HG02870 (cell line): ENCODE results near the gene VPS41.

Source experiments
- ATAC-seq: cut with Tn5 transposase; IDR thresholded peaks from one replicate; pipeline ENCODE4 v1.9.1; 2021; ENCODE audit warnings: mild to moderate bottlenecking, moderate library complexity; ENCODE audit not compliant: unreplicated experiment

VPS41 gene

GRCh38 chr7:38744746-38745145 is 164.2 kb downstream of the VPS41 start:
- no peak for ATAC-seq

GRCh38 chr7:38743899-38744298 is 165.1 kb downstream of the VPS41 start:
- no peak for ATAC-seq

- no peak for ATAC-seq
These were observed 168.9 kb downstream of the VPS41 start for GRCh38 chr7:38740041-38740440.

GRCh38 chr7:38736138-38736537 is 172.9 kb downstream of the VPS41 start:
- ATAC-seq: no peak

- no peak for ATAC-seq
These were observed 177.8 kb downstream of the VPS41 start for GRCh38 chr7:38731215-38731614.

- no peak for ATAC-seq
These were observed 180.8 kb downstream of the VPS41 start for GRCh38 chr7:38728145-38728544.

GRCh38 chr7:38727184-38727940 is 181.6 kb downstream of the VPS41 start:
- no peak for ATAC-seq

- ATAC-seq: no peak
These were observed 185.7 kb downstream of the VPS41 start for GRCh38 chr7:38723327-38723726.

- no peak for ATAC-seq
These were observed 192.6 kb downstream of the VPS41 start for GRCh38 chr7:38716397-38716796.

GRCh38 chr7:38709123-38709522 is 199.9 kb downstream of the VPS41 start:
- ATAC-seq: no peak

- ATAC-seq: no peak
These were observed 204.2 kb downstream of the VPS41 start for GRCh38 chr7:38704751-38705150.

GRCh38 chr7:38704041-38704547 is 204.9 kb downstream of the VPS41 start:
- ATAC-seq: no peak

- ATAC-seq: no peak
These were observed 205.9 kb downstream of the VPS41 start for GRCh38 chr7:38703093-38703492.

- no peak for ATAC-seq
These were observed 206.9 kb downstream of the VPS41 start for GRCh38 chr7:38702002-38702535.

- ATAC-seq: no peak
These were observed 208.9 kb downstream of the VPS41 start for GRCh38 chr7:38700116-38700515.

- no peak for ATAC-seq
These were observed 209.5 kb downstream of the VPS41 start for GRCh38 chr7:38699471-38699870.

GRCh38 chr7:38694326-38694725 is 214.7 kb downstream of the VPS41 start:
- peak; percentile 47 for ATAC-seq

- ATAC-seq: no peak
These were observed 222.1 kb downstream of the VPS41 start for GRCh38 chr7:38686888-38687287.

GRCh38 chr7:38685851-38686250 is 223.1 kb downstream of the VPS41 start:
- ATAC-seq: no peak

- no peak for ATAC-seq
These were observed 226.4 kb downstream of the VPS41 start for GRCh38 chr7:38682606-38683005.

- no peak for ATAC-seq
These were observed 227.1 kb downstream of the VPS41 start for GRCh38 chr7:38681882-38682281.

GRCh38 chr7:38679419-38679818 is 229.6 kb downstream of the VPS41 start:
- no peak for ATAC-seq

- ATAC-seq: no peak
These were observed 230.3 kb downstream of the VPS41 start for GRCh38 chr7:38678698-38679054.
